H1 (cell line): ENCODE results near the gene SLC7A5. TPM values are rescaled to one million over a fixed set of nuclear protein-coding genes. Genes with fewer than 3 reads are reported as not detected.

Experiments
- CTCF ChIA-PET: fragments of 300-600 bp; sonication (Branson Sonifier 250); formaldehyde crosslinking; loops from one replicate; lab custom pipeline; 2021; ENCODE audit not compliant: partially characterized antibody; lab: Charles Lee
- POLR2A ChIA-PET: fragments of 300-600 bp; sonication (Branson Sonifier 250); formaldehyde crosslinking; loops from one replicate; lab custom pipeline; 2021; ENCODE audit warnings: inconsistent platforms; ENCODE audit not compliant: partially characterized antibody; lab: Charles Lee
- DNase-seq, 2 experiments: peaks; one replicate each; pipeline versions ENCODE4 v3.0.0 to v3.0.0-alpha.2; 2010 to 2022; ENCODE audit warnings: low spot score in 2 of 2, low read depth in 1 of 2, mixed read lengths in 1 of 2
- FAIRE-seq: peaks from 2 replicates; lab custom pipeline; 2011; peaks lifted over from hg19 to GRCh38; lab: Jason Lieb, UNC
- H2AFZ ChIP-seq: 2 replicates; pipeline ENCODE4 v1.8.1; 2012; ENCODE audit warnings: low read length, inconsistent platforms
- H2AK5ac ChIP-seq: 2 replicates; pipeline ENCODE4 v1.6.1; 2013; ENCODE audit warnings: low read depth, low read length
- H2BK120ac ChIP-seq: replicated peaks from 2 replicates; pipeline ENCODE3; 2013; ENCODE audit warnings: low read depth, low read length, inconsistent platforms
- H2BK12ac ChIP-seq: 2 replicates; pipeline ENCODE4 v1.6.1; 2013; ENCODE audit warnings: low read depth, low read length
- H2BK15ac ChIP-seq: 2 replicates; pipeline ENCODE4 v1.6.1; 2013; ENCODE audit warnings: low read length
- H2BK20ac ChIP-seq: 2 replicates; pipeline ENCODE4 v1.6.1; 2013; ENCODE audit warnings: low read length
- H2BK5ac ChIP-seq: 2 replicates; pipeline ENCODE4 v1.6.1; 2013; ENCODE audit warnings: low read depth, low read length
- H3K14ac ChIP-seq: 2 replicates; pipeline ENCODE4 v1.6.1; 2013; ENCODE audit warnings: inconsistent platforms; ENCODE audit not compliant: insufficient read length
- H3K18ac ChIP-seq: 2 replicates; pipeline ENCODE4 v1.6.1; 2013; ENCODE audit warnings: low read length; ENCODE audit errors: extremely low read depth
- H3K23ac ChIP-seq: 2 replicates; pipeline ENCODE4 v1.6.1; 2013; ENCODE audit warnings: inconsistent platforms; ENCODE audit not compliant: insufficient read length
- H3K23me2 ChIP-seq: 2 replicates; pipeline ENCODE4 v1.6.1; 2013; ENCODE audit warnings: low read depth, low read length
- H3K27ac ChIP-seq: 2 replicates; pipeline ENCODE4 v1.6.1; 2011; ENCODE audit warnings: low read depth, low read length, inconsistent platforms
- H3K27me3 ChIP-seq, 4 experiments: replicated peaks in 1 of 4; 1 replicate in 1 of 4; 2 replicates in 3 of 4; pipeline versions ENCODE4 v1.6.1 to v1.8.1; 2011 to 2013; ENCODE audit warnings: low read length in 3 of 4, mild to moderate bottlenecking in 3 of 4, inconsistent platforms in 2 of 4, mixed read lengths in 2 of 4, moderate library complexity in 1 of 4; ENCODE audit not compliant: control insufficient read depth in 3 of 4, insufficient read depth in 3 of 4; ENCODE audit errors: extremely low read depth in 1 of 4
- H3K36me3 ChIP-seq, 4 experiments: 2 replicates each; pipeline versions ENCODE4 v1.6.1 to v1.8.1; 2011 to 2013; ENCODE audit warnings: mild to moderate bottlenecking in 4 of 4, low read length in 3 of 4, moderate library complexity in 2 of 4, control low read depth in 1 of 4, inconsistent platforms in 1 of 4; ENCODE audit not compliant: insufficient read depth in 4 of 4, control insufficient read depth in 2 of 4
- H3K4ac ChIP-seq: replicated peaks from 2 replicates; pipeline ENCODE3; 2013; ENCODE audit warnings: low read length, low read depth, mixed read lengths, inconsistent platforms; ENCODE audit not compliant: insufficient read length
- H3K4me1 ChIP-seq, 4 experiments: replicated peaks in 1 of 4; 1 replicate in 1 of 4; 2 replicates in 3 of 4; pipeline versions ENCODE4 v1.6.1 to v1.8.1; 2011 to 2013; ENCODE audit warnings: low read length in 3 of 4, inconsistent platforms in 2 of 4, mixed read lengths in 1 of 4; ENCODE audit not compliant: insufficient read depth in 4 of 4, control insufficient read depth in 3 of 4
- H3K4me2 ChIP-seq, 2 experiments: 2 replicates each; pipeline versions ENCODE4 v1.6.1 to v1.8.1; 2011 to 2013; ENCODE audit warnings: low read depth in 2 of 2, low read length in 2 of 2, control low read depth in 1 of 2, inconsistent platforms in 1 of 2, mild to moderate bottlenecking in 1 of 2; ENCODE audit not compliant: insufficient read depth in 1 of 2
- H3K4me3 ChIP-seq, 4 experiments: fragments of 200-600, 300-600 bp in 1 of 4; sonication (generic), shearing (Covaris generic), sonication (Bioruptor Twin) in 1 of 4; 2 replicates each; pipeline versions ENCODE4 v1.5.1 to v1.8.1; 2011 to 2016; ENCODE audit warnings: low read length in 4 of 4, low read depth in 3 of 4, control low read depth in 2 of 4, inconsistent platforms in 2 of 4, mild to moderate bottlenecking in 2 of 4, mixed read lengths in 1 of 4, moderate library complexity in 1 of 4; ENCODE audit not compliant: insufficient read depth in 2 of 4; ENCODE audit errors: extremely low read depth in 1 of 4
- H3K56ac ChIP-seq: replicated peaks from 2 replicates; pipeline ENCODE3; 2013; ENCODE audit warnings: low read depth, mild to moderate bottlenecking, mixed read lengths, low read length, inconsistent platforms; ENCODE audit not compliant: insufficient read length
- H3K79me1 ChIP-seq: 2 replicates; pipeline ENCODE4 v1.6.1; 2013; ENCODE audit warnings: low read depth, low read length, control low read depth
- H3K79me2 ChIP-seq, 2 experiments: 2 replicates each; pipeline versions ENCODE4 v1.6.1 to v1.8.1; 2012 to 2013; ENCODE audit warnings: low read length in 2 of 2, mild to moderate bottlenecking in 2 of 2, inconsistent platforms in 1 of 2; ENCODE audit not compliant: insufficient read depth in 2 of 2, control insufficient read depth in 1 of 2
- H3K9ac ChIP-seq, 4 experiments: replicated peaks in 1 of 4; 1 replicate in 1 of 4; 2 replicates in 3 of 4; pipeline versions ENCODE4 v1.6.1 to v1.8.1; 2011 to 2013; ENCODE audit warnings: low read depth in 3 of 4, low read length in 3 of 4, control low read depth in 2 of 4, mild to moderate bottlenecking in 2 of 4, moderate library complexity in 2 of 4, inconsistent platforms in 1 of 4; ENCODE audit errors: extremely low read depth in 1 of 4
- H3K9me3 ChIP-seq, 2 experiments: 2 replicates each; pipeline versions ENCODE4 v1.6.1 to v1.8.1; 2012 to 2013; ENCODE audit warnings: mild to moderate bottlenecking in 2 of 2, moderate library complexity in 2 of 2, control low read depth in 1 of 2, inconsistent platforms in 1 of 2, low read depth in 1 of 2, low read length in 1 of 2, mixed read lengths in 1 of 2; ENCODE audit not compliant: insufficient read depth in 2 of 2
- H4K20me1 ChIP-seq, 2 experiments: replicated peaks in 1 of 2; 2 replicates each; pipeline versions ENCODE3 to v1.8.1; 2011 to 2013; ENCODE audit warnings: inconsistent platforms in 2 of 2, low read length in 2 of 2, mild to moderate bottlenecking in 1 of 2; ENCODE audit not compliant: insufficient read depth in 2 of 2, control insufficient read depth in 1 of 2
- H4K5ac ChIP-seq: 2 replicates; pipeline ENCODE4 v1.6.1; 2013; ENCODE audit warnings: low read length, low read depth, mixed read lengths, inconsistent platforms; ENCODE audit not compliant: insufficient read length
- H4K8ac ChIP-seq: 2 replicates; pipeline ENCODE4 v1.8.0; 2013; ENCODE audit warnings: mild to moderate bottlenecking, moderate library complexity, low read length, inconsistent platforms; ENCODE audit not compliant: insufficient read depth; ENCODE audit errors: extremely low read depth
- H4K91ac ChIP-seq: replicated peaks from 2 replicates; pipeline ENCODE3; 2013; ENCODE audit warnings: low read length, mixed read lengths, inconsistent platforms; ENCODE audit not compliant: insufficient read length
- CREB1 ChIP-seq: IDR thresholded peaks from 2 replicates; pipeline ENCODE4 v1.6.1; 2012; ENCODE audit warnings: inconsistent platforms
- CTCF ChIP-seq, 3 experiments: IDR thresholded peaks; 1 replicate in 2 of 3; 2 replicates in 1 of 3; pipeline versions ENCODE4 v1.5.1 to v1.6.1; 2011; ENCODE audit warnings: low read length in 3 of 3, mild to moderate bottlenecking in 3 of 3, inconsistent platforms in 2 of 3, low read depth in 1 of 3, moderate library complexity in 1 of 3; ENCODE audit not compliant: insufficient read depth in 1 of 3; ENCODE audit errors: control extremely low read depth in 1 of 3
- JUN ChIP-seq: IDR thresholded peaks from 2 replicates; pipeline ENCODE4 v1.6.1; 2011; ENCODE audit warnings: low read depth, mild to moderate bottlenecking, improper control_type of control experiment, low read length
- MAX ChIP-seq: IDR thresholded peaks from 2 replicates; pipeline ENCODE4 v1.6.1; 2012; ENCODE audit warnings: inconsistent platforms
- POLR2AphosphoS5 ChIP-seq: IDR thresholded peaks from 2 replicates; pipeline ENCODE4 v1.6.1; 2011; ENCODE audit warnings: low read depth, low read length
- RAD21 ChIP-seq, 2 experiments: IDR thresholded peaks in 1 of 2; conservative IDR thresholded peaks in 1 of 2; 2 replicates each; pipeline ENCODE4 v1.6.1; 2011; ENCODE audit warnings: low read depth in 2 of 2, low read length in 2 of 2, improper control_type of control experiment in 1 of 2, inconsistent platforms in 1 of 2, mild to moderate bottlenecking in 1 of 2, moderate library complexity in 1 of 2
- YY1 ChIP-seq: IDR thresholded peaks from 2 replicates; pipeline ENCODE4 v1.6.1; 2011; ENCODE audit warnings: low read depth, mild to moderate bottlenecking, low read length
- WGBS, 2 experiments: shearing (Covaris generic) in 1 of 2; methylation state at CpG; one replicate each; pipeline versions ENCODE4 v1.1.6 to v1.1.7; 2013 to 2015; ENCODE audit warnings: low lambda C conversion rate in 2 of 2, mixed read lengths in 2 of 2, inconsistent platforms in 1 of 2, low coverage in 1 of 2, missing lambda C conversion rate in 1 of 2; ENCODE audit not compliant: insufficient replicate concordance in 2 of 2, insufficient coverage in 1 of 2, insufficient read length in 1 of 2; ENCODE audit errors: extremely low coverage in 1 of 2, missing lambda C conversion rate in 1 of 2; 5-methylcytosine and 5-hydroxymethylcytosine counted together
- polyA plus RNA-seq, 7 experiments: library from polyadenylated mRNA; depleted of rRNA in 3 of 7; stranded (reverse) in 5 of 7; unstranded in 2 of 7; fragments of >200 nt in 5 of 7; fragments of 200-250 nt in 2 of 7; gene quantifications; 1 replicate in 5 of 7; 2 replicates in 1 of 7; 4 replicates in 1 of 7; pipeline versions ENCODE4 v1.2.1 to v1.2.3, GENCODE V29; 2011 to 2013; ENCODE audit warnings: missing spikeins in 2 of 7, mixed read lengths in 2 of 7
- total RNA-seq: library from RNA; stranded (reverse); fragmentation: NEBNext Ultra II Directional; extraction: Animal tissue kit (Norgen Biotek cat#: 25700); gene quantifications from 2 replicates; pipeline ENCODE4 v1.2.1, GENCODE V29; 2021

The SLC7A5 gene
- total and polyA plus RNA-seq, 2 of the 8 experiments (the other 6 are each of a cell fraction or from before 2014, with no cell fraction given) = 68.2 to 341 TPM

DNA sequence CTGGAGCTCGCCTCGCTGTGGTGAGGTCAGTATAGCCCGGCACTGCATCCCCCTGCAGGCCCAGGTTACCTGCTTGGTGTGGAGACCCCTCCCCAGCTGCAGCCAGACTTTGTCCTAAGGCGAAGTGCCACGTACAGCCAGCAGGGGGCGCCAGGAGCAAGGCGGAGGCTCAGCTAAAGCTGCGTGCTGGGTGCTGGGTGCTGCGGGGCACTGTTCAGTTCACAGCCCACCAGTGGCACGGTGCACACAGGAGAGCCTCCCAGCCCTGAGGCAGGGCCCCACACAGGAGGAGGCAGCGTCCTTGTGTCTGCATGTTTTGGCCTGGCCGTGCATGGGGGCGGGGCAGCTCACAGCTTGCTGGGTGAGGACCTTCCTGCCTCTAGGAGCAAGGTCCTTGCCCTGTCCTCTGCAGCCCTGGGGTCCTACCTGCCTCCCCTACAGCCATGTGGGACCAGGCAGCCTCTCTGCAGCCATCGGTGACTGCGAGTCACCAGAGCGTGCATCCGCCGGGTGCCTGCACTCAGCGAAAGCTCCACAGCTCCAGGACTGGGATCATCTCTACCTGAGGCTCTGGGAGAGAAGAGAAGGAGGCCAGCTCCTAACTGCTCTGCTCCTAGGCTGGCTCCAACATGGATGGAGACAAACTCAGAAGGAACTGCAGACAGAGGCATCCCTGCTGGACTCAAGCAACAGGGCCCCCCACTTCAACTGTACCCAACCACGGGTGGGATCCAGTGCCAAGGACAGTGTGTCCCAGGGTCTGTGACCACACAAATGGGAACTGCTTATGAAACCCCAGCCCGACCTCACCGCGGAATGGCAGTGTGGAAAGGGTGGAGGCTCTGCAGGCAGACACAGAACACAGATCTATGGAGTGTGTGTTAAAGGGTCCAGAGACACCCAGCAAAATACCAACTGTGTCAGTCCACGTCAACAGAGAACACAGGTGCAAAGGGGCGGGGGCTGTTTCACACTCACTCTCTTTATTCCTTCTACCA is 19.0 kb downstream of the SLC7A5 start:
- Histone ChIP-seq H2BK15ac (peak overlapping the region; percentile 75), H3K27ac (no peak overlapping the region), H4K20me1 (peaks cover 7 to 12% of the 10 kb centered on the region in 2 experiments), H2BK5ac (peak overlapping the region; percentile 77), H3K23me2 (no peaks in the 10 kb centered on the region), H4K8ac (no peak overlapping the region; the same call in 1 of the 2 replicates), H4K5ac (peak overlapping the region; percentile 61), H3K4me1 (peaks cover 16 to 48% (median 33%) of the 10 kb centered on the region in 4 experiments), H2BK120ac (peak overlapping the region; percentile 55), H4K91ac (peak overlapping the region; percentile 97), H3K4me2 (no peak overlapping the region; a peak in 1 of 4 replicates), H3K23ac (no peak overlapping the region), H3K18ac (no peak overlapping the region), H2BK12ac (peak overlapping the region; percentile 90), H3K4me3 (no peak overlapping the region), H3K79me1 (peaks cover 6% of the 10 kb centered on the region), H3K9ac (no peak overlapping the region), H2AK5ac (peak overlapping the region; percentile 34; the same call in 1 of the 2 replicates), H3K36me3 (peaks cover 13 to 29% (median 16%) of the 10 kb centered on the region in 4 experiments; a peak in 7 of 8 replicates), H3K4ac (peak overlapping the region; percentile 32), H3K9me3 (no peaks in the 10 kb centered on the region), H2AFZ (no peak overlapping the region), H3K79me2 (peaks cover 0 to 63% of the 10 kb centered on the region in 2 experiments; a peak in 3 of 4 replicates), H3K27me3 (no peaks in the 10 kb centered on the region), H2BK20ac (no peak overlapping the region), H3K56ac (no peak overlapping the region), H3K14ac (no peak overlapping the region)
- ChIA-PET POLR2A (interaction anchor here (0.6 to 27.1 kb wide), 15 partner anchors 9 to 101 kb away, joined by 3 to 507 read pairs (median 6); partner anchors contain the start of genes BANP and SLC7A5), CTCF (interaction anchor here (0.6 to 9.1 kb wide), 44 partner anchors 10 to 587 kb away, joined by 3 to 181 read pairs (median 7); partner anchors contain the start of gene SLC7A5)
- DNase-seq (peak in 1 of 2 experiments; percentile 94), FAIRE-seq (no peak)
- TF ChIP-seq POLR2AphosphoS5 = peak; percentile 31; the same call in 1 of the 2 replicates
- TF ChIP-seq JUN = no peak
- TF ChIP-seq YY1 = no peak
- peak; percentile 95 to 97 (median 97) for TF ChIP-seq CTCF (IDR thresholded peaks at IDR 0.05; ENCODE audit: control extremely low read depth in 1 of 3, insufficient read depth in 1 of 3, low read depth in 1 of 3, low read length in 3 of 3)
- TF ChIP-seq MAX = peak; percentile 32; the same call in 1 of the 2 replicates
- TF ChIP-seq CREB1 = peak; percentile 50; the same call in 1 of the 2 replicates
- TF ChIP-seq RAD21 (IDR thresholded peaks at IDR 0.05 in 1 of 2, conservative IDR thresholded peaks at IDR 0.05 in 1 of 2; ENCODE audit: low read depth in 2 of 2, low read length in 2 of 2) = peak; percentile 75 to 90
- WGBS, 2 experiments = 71% methylated on average over 23 of the region's 25 CpGs; no CpG with 5 or more reads in 1 of the 2 experiments
